Measurements from ENCODE around the gene GOLGA3. TPM values are rescaled to one million over a fixed set of nuclear protein-coding genes. Genes with fewer than 3 reads are reported as not detected.

GOLGA3 gene
- total RNA-seq, 1 donor = 104 TPM

- no peak overlapping the region for H3K4me3 ChIP-seq (ENCODE audit: low read depth, low read length)
- TF ChIP-seq CTCF (IDR thresholded peaks at IDR 0.05; ENCODE audit: insufficient read depth, low read length) = no peak
- DNase-seq (ENCODE audit: low read depth) = no peak
Observed at GRCh38 chr12:132734206-132734605, 94.5 kb downstream of the GOLGA3 start.

- DNase-seq (ENCODE audit: low read depth) = no peak
- TF ChIP-seq CTCF (IDR thresholded peaks at IDR 0.05; ENCODE audit: insufficient read depth, low read length) = no peak
- H3K4me3 ChIP-seq (ENCODE audit: low read depth, low read length) = no peak overlapping the region
Observed at GRCh38 chr12:132731574-132731973, 97.1 kb downstream of the GOLGA3 start.

GRCh38 chr12:132730353-132730752 lies 98.3 kb downstream of the GOLGA3 start:
- TF ChIP-seq CTCF (IDR thresholded peaks at IDR 0.05; ENCODE audit: insufficient read depth, low read length) = no peak
- H3K4me3 ChIP-seq (ENCODE audit: low read depth, low read length) = no peak overlapping the region
- DNase-seq (ENCODE audit: low read depth) = no peak

GRCh38 chr12:132729541-132730320 lies 98.9 kb downstream of the GOLGA3 start:
- no peak overlapping the region for H3K4me3 ChIP-seq (ENCODE audit: low read depth, low read length)
- no peak for TF ChIP-seq CTCF (IDR thresholded peaks at IDR 0.05; ENCODE audit: insufficient read depth, low read length)
- DNase-seq (ENCODE audit: low read depth) = peak; percentile 4

GRCh38 chr12:132728502-132728901 lies 100.2 kb downstream of the GOLGA3 start:
- no peak overlapping the region for H3K4me3 ChIP-seq (ENCODE audit: low read depth, low read length)
- no peak for TF ChIP-seq CTCF (IDR thresholded peaks at IDR 0.05; ENCODE audit: insufficient read depth, low read length)
- DNase-seq (ENCODE audit: low read depth) = no peak

GRCh38 chr12:132727091-132727794 lies 101.4 kb downstream of the GOLGA3 start:
- no peak overlapping the region for H3K4me3 ChIP-seq (ENCODE audit: low read depth, low read length)
- TF ChIP-seq CTCF (IDR thresholded peaks at IDR 0.05; ENCODE audit: insufficient read depth, low read length) = no peak
- DNase-seq (ENCODE audit: low read depth) = no peak

Data from fibroblast of the aortic adventitia (primary cell).